ENCODE measurements around the gene SMTN.
"Not testable (repeated sequence)": the region's sequence is repeated elsewhere in the genome, so short reads cannot be mapped to it uniquely, and the experiment has no call there.

GRCh38 chr22:31059663-31060062 is 21.5 kb upstream of the SMTN start:
- not testable (repeated sequence) for TF ChIP-seq POLR2A, CTCF, POLR2AphosphoS5 (IDR thresholded peaks at IDR 0.05)

All from breast epithelium (tissue), 3 donors.